ENCODE data around the gene ACAD11. TPM values are rescaled to one million over a fixed set of nuclear protein-coding genes. Genes with fewer than 3 reads are reported as not detected.
A peak's percentile ranks its signal among the peaks of the same experiment; 100 is the strongest.
"Not testable (repeated sequence)": the region's sequence is repeated elsewhere in the genome, so short reads cannot be mapped to it uniquely, and the experiment has no call there.

ACAD11 gene
- total RNA-seq, 2 donors from 2014 or later: 52.8 to 100 TPM

DNA sequence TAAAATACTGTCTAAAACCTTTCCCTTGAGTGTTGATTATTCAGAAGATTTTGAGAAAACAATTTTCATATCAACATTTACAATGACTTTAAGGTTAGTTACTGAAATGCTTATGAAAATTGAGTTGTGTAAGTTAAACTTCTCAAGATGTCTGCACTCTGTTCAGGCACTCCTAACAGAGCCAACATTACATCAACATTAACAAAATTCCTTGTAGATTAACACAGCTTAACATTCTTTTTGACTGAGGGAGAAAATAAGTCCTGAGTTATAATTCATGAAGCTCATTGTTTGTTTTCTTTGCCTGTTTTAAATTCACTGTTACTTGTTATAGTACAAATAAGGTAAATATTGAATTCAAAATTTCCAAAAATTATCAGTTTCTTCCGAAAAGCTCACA, 53.5 kb downstream of the ACAD11 start:
- H3K9me3 ChIP-seq: peaks cover 14% of the 10 kb centered on the region
- ATAC-seq (ENCODE audit: insufficient number of reproducible peaks, low FRiP score, low read depth) (peak; percentile 73), DNase-seq (ENCODE audit: low spot score) (no peak)
- peaks cover 20 to 36% of the 10 kb centered on the region in 2 donors for H3K4me1 ChIP-seq (ENCODE audit: control insufficient read depth in 1 of 2, low read depth in 2 of 2)
- TF ChIP-seq, protein P1, sequence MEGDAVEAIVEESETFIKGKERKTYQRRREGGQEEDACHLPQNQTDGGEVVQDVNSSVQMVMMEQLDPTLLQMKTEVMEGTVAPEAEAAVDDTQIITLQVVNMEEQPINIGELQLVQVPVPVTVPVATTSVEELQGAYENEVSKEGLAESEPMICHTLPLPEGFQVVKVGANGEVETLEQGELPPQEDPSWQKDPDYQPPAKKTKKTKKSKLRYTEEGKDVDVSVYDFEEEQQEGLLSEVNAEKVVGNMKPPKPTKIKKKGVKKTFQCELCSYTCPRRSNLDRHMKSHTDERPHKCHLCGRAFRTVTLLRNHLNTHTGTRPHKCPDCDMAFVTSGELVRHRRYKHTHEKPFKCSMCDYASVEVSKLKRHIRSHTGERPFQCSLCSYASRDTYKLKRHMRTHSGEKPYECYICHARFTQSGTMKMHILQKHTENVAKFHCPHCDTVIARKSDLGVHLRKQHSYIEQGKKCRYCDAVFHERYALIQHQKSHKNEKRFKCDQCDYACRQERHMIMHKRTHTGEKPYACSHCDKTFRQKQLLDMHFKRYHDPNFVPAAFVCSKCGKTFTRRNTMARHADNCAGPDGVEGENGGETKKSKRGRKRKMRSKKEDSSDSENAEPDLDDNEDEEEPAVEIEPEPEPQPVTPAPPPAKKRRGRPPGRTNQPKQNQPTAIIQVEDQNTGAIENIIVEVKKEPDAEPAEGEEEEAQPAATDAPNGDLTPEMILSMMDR (IDR thresholded peaks at IDR 0.05): no peak
- no peaks in the 10 kb centered on the region for H3K36me3 ChIP-seq
- peak overlapping the region; percentile 9 for H3K4me3 ChIP-seq
- H3K27me3 ChIP-seq (replicated peaks; ENCODE audit: insufficient read depth): no peaks in the 10 kb centered on the region
- H3K27ac ChIP-seq: peak overlapping the region; percentile 78 to 86

DNA sequence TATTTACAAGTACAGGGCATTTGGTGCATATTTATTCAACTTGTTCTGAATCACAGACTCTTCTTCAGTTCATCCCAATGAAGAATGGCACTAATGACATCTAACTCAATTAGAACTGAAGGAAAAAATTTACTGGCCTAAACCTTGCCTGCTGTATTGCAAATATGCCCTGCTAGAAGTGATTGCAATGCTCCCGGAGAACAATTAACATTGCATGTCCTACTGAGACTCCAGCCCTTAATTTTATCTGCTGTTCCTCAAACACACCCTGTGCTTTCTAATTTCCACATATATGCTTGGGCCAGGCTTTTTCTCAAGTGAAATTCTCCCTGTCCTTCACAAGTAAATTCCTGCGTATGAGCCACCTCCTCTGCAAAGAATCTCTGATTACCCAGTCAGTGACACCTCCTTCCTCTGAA, 54.2 kb downstream of the ACAD11 start:
- TF ChIP-seq, protein P1 (IDR thresholded peaks at IDR 0.05): no peak
- no peak for DNase-seq (ENCODE audit: low spot score)
- H3K27ac ChIP-seq: peak overlapping the region; percentile 78 to 86

DNA sequence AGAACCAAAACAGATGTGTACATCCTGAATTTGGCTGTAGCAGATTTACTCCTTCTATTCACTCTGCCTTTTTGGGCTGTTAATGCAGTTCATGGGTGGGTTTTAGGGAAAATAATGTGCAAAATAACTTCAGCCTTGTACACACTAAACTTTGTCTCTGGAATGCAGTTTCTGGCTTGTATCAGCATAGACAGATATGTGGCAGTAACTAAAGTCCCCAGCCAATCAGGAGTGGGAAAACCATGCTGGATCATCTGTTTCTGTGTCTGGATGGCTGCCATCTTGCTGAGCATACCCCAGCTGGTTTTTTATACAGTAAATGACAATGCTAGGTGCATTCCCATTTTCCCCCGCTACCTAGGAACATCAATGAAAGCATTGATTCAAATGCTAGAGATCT, 59.0 kb downstream of the ACAD11 start:
- H3K4me3 ChIP-seq; H3K36me3 ChIP-seq; ATAC-seq (ENCODE audit: insufficient number of reproducible peaks, low FRiP score, low read depth); DNase-seq (ENCODE audit: low spot score); H3K27me3 ChIP-seq (replicated peaks; ENCODE audit: insufficient read depth); H3K27ac ChIP-seq; H3K9me3 ChIP-seq: not testable (repeated sequence)
- peaks cover 13 to 41% of the 10 kb centered on the region in 2 donors for H3K4me1 ChIP-seq (ENCODE audit: control insufficient read depth in 1 of 2, low read depth in 2 of 2)

More for the DNA sequence above, 54.2 kb downstream of the ACAD11 start:
- peaks cover 14% of the 10 kb centered on the region for H3K9me3 ChIP-seq
- H3K27me3 ChIP-seq (replicated peaks; ENCODE audit: insufficient read depth): no peaks in the 10 kb centered on the region
- H3K4me3 ChIP-seq: no peak overlapping the region
- no peak for ATAC-seq (ENCODE audit: insufficient number of reproducible peaks, low FRiP score, low read depth)
- H3K4me1 ChIP-seq (ENCODE audit: control insufficient read depth in 1 of 2, low read depth in 2 of 2): peaks cover 20 to 36% of the 10 kb centered on the region in 2 donors
- H3K36me3 ChIP-seq: no peaks in the 10 kb centered on the region

DNA sequence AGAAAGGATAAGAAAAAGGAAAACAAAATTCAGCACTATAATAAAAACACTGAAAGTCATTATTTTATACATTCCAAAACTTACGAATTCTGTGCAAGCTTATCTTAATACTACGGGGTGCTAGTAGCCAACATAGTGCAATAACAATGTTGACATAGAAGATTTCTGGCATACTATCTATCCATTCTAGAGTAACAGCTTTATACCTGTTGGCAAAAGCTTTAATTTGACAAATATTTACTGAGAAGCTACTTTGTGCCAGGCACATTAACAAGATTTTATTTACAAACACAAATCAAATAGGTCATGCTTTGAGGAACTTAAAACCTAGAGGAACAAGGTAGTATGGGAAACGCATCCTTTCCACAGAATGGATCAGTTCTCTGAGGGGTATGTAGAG, 61.4 kb downstream of the ACAD11 start:
- TF ChIP-seq, protein P1 (IDR thresholded peaks at IDR 0.05): no peak
- H3K27ac ChIP-seq: peak overlapping the region in 1 of 2 donors; percentile 64
- H3K4me3 ChIP-seq: peak overlapping the region; percentile 68

DNA sequence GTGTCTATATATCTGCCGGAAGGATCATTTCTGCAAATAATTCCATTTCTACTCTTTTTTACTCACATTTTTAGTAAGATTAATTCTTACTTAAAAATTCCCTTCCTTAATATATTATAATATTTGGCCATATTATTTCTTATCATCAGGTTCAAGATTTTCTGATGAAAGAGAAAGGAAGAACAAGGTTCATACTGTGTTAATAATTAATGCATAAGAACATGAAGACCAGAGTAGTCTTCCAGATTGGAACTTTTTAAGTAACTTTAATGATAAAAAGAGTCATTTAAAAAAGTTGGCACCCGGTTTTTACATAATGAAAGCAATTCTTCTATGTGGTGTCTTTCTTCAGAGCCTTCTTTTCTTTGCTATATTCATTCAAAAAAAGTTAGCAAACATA, 61.9 kb downstream of the ACAD11 start:
- H3K4me3 ChIP-seq: peak overlapping the region; percentile 68
- H3K36me3 ChIP-seq: no peaks in the 10 kb centered on the region
- H3K4me1 ChIP-seq (ENCODE audit: control insufficient read depth in 1 of 2, low read depth in 2 of 2): peaks cover 12 to 41% of the 10 kb centered on the region in 2 donors
- peak overlapping the region in 1 of 2 donors; percentile 64 for H3K27ac ChIP-seq
- H3K9me3 ChIP-seq: no peaks in the 10 kb centered on the region
- ATAC-seq (ENCODE audit: insufficient number of reproducible peaks, low FRiP score, low read depth): no peak
- no peaks in the 10 kb centered on the region for H3K27me3 ChIP-seq (replicated peaks; ENCODE audit: insufficient read depth)
- TF ChIP-seq, protein P1 (IDR thresholded peaks at IDR 0.05): no peak
- DNase-seq (ENCODE audit: low spot score): no peak

More for the DNA sequence above, 61.4 kb downstream of the ACAD11 start:
- no peaks in the 10 kb centered on the region for H3K9me3 ChIP-seq
- DNase-seq (ENCODE audit: low spot score) (no peak), ATAC-seq (ENCODE audit: insufficient number of reproducible peaks, low FRiP score, low read depth) (no peak)
- H3K27me3 ChIP-seq (replicated peaks; ENCODE audit: insufficient read depth): no peaks in the 10 kb centered on the region
- peaks cover 10 to 39% of the 10 kb centered on the region in 2 donors for H3K4me1 ChIP-seq (ENCODE audit: control insufficient read depth in 1 of 2, low read depth in 2 of 2)
- no peaks in the 10 kb centered on the region for H3K36me3 ChIP-seq

Measured in thoracic aorta (tissue), 2 donors.